ENCODE data around the gene VAX1. TPM values are rescaled to one million over a fixed set of nuclear protein-coding genes. Genes with fewer than 3 reads are reported as not detected.

The VAX1 gene
- total and polyA plus RNA-seq, 4 donors = not detected

DNA sequence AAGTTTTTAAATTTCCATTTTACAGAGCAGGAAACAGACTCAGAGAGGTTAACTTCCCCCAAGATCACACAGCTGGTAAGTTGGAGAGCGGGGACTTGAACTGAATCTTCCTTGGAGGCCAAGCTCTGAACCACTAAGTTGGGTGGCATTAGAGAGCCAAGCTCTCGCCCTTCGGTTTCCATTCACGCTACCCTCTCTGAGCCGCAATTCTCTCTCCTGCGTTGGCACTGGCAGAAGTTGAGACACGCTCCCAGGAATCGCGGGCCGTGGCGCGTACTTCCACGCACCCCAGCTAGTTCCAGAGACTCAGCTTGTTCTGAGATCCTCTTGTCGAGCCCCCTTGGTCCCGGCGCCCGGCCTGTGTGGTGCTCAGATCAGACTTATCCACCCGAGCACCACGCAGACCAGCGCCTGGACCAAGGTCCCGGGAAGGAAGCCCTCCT, 29.3 kb upstream of the VAX1 start:
- ATAC-seq (ENCODE audit: insufficient read depth, low FRiP score) (no peak), DNase-seq (no peak)

DNA sequence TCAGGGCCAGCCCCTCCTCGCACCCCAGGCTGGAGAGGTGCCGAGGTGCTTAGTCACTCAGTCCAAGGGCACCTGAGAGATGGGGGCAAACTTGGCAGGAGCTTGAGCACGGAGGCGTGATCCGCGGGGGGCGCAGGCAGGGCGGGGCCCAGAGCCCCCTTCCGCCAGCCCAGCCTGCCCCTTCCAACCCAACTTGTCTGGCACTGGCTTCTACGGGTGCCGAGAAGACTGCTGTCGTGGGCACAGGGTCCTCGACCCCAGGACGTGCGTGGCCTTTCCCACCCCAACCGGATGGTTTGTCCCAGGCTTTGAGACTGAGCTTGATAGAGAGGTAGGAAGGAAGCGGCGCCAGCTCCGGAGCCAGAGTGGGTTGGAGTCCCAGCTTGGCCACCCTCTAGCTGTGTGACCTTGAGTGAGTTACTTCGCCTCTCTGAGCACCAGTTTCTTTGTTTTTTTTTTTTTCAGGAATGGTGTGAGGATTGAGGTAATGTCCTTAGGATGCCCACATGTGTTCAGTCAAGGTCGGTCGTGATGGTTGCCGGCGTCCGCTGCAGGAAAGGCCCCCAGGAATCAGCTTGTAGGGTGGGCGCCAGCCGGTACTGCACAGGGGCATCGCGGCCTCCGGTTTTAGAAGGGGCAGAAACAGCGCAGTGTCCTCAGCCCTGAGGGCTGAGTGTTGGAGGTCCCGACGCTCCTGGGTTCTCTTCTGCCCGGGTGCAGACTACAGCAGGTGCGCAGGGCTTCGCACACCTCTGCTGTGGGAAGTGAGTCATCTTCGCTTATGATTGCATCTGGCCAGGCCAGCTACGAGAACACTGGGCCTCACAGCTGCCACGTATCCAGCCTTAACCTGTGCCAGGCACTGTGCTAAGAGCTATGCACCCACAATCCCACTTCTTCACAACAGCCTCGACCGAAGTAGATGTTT, 28.6 kb upstream of the VAX1 start:
- Histone ChIP-seq H3K4me3 (no peak overlapping the region), H3K27ac (ENCODE audit: low read depth in 1 of 2, low read length in 1 of 2) (no peak overlapping the region), H3K9me3 (ENCODE audit: control insufficient read depth in 4 of 4, insufficient read depth in 3 of 4, low read length in 3 of 4) (peaks cover 0 to 9% (median 0%) of the 10 kb centered on the region in 4 donors), H3K27me3 (ENCODE audit: control insufficient read depth in 3 of 3, insufficient read depth in 3 of 3, low read length in 2 of 3) (peaks cover 3 to 94% (median 87%) of the 10 kb centered on the region in 3 donors), H3K4me1 (ENCODE audit: control insufficient read depth in 5 of 5, insufficient read depth in 5 of 5, low read length in 5 of 5) (peaks cover 0 to 23% (median 4%) of the 10 kb centered on the region in 5 donors), H3K36me3 (ENCODE audit: control insufficient read depth in 4 of 4, insufficient read depth in 4 of 4, low read length in 4 of 4) (no peaks in the 10 kb centered on the region), H3K9ac (ENCODE audit: insufficient read depth in 1 of 2, low read length in 2 of 2) (no peak overlapping the region)
- DNase-seq (no peak), ATAC-seq (ENCODE audit: insufficient read depth, low FRiP score) (no peak)
- TF ChIP-seq, protein P1, sequence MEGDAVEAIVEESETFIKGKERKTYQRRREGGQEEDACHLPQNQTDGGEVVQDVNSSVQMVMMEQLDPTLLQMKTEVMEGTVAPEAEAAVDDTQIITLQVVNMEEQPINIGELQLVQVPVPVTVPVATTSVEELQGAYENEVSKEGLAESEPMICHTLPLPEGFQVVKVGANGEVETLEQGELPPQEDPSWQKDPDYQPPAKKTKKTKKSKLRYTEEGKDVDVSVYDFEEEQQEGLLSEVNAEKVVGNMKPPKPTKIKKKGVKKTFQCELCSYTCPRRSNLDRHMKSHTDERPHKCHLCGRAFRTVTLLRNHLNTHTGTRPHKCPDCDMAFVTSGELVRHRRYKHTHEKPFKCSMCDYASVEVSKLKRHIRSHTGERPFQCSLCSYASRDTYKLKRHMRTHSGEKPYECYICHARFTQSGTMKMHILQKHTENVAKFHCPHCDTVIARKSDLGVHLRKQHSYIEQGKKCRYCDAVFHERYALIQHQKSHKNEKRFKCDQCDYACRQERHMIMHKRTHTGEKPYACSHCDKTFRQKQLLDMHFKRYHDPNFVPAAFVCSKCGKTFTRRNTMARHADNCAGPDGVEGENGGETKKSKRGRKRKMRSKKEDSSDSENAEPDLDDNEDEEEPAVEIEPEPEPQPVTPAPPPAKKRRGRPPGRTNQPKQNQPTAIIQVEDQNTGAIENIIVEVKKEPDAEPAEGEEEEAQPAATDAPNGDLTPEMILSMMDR (IDR thresholded peaks at IDR 0.05; ENCODE audit: control extremely low read depth, extremely low read depth) = no peak
- WGBS, 2 donors = 11% methylated on average over 39 to 41 of the region's 41 CpGs

More for the DNA sequence above, 29.3 kb upstream of the VAX1 start:
- Histone ChIP-seq H3K4me1 (ENCODE audit: control insufficient read depth in 5 of 5, insufficient read depth in 5 of 5, low read length in 5 of 5) (peaks cover 0 to 23% (median 4%) of the 10 kb centered on the region in 5 donors), H3K4me3 (no peak overlapping the region), H3K27me3 (ENCODE audit: control insufficient read depth in 3 of 3, insufficient read depth in 3 of 3, low read length in 2 of 3) (peaks cover 3 to 94% (median 87%) of the 10 kb centered on the region in 3 donors), H3K9me3 (ENCODE audit: control insufficient read depth in 4 of 4, insufficient read depth in 3 of 4, low read length in 3 of 4) (peaks cover 0 to 9% (median 0%) of the 10 kb centered on the region in 4 donors), H3K36me3 (ENCODE audit: control insufficient read depth in 4 of 4, insufficient read depth in 4 of 4, low read length in 4 of 4) (no peaks in the 10 kb centered on the region), H3K9ac (ENCODE audit: insufficient read depth in 1 of 2, low read length in 2 of 2) (no peak overlapping the region), H3K27ac (ENCODE audit: low read depth in 1 of 2, low read length in 1 of 2) (no peak overlapping the region)
- TF ChIP-seq, protein P1 (IDR thresholded peaks at IDR 0.05; ENCODE audit: control extremely low read depth, extremely low read depth) = no peak
- 9 to 14% methylated on average over 21 of the region's 21 CpGs for WGBS, 2 donors

DNA sequence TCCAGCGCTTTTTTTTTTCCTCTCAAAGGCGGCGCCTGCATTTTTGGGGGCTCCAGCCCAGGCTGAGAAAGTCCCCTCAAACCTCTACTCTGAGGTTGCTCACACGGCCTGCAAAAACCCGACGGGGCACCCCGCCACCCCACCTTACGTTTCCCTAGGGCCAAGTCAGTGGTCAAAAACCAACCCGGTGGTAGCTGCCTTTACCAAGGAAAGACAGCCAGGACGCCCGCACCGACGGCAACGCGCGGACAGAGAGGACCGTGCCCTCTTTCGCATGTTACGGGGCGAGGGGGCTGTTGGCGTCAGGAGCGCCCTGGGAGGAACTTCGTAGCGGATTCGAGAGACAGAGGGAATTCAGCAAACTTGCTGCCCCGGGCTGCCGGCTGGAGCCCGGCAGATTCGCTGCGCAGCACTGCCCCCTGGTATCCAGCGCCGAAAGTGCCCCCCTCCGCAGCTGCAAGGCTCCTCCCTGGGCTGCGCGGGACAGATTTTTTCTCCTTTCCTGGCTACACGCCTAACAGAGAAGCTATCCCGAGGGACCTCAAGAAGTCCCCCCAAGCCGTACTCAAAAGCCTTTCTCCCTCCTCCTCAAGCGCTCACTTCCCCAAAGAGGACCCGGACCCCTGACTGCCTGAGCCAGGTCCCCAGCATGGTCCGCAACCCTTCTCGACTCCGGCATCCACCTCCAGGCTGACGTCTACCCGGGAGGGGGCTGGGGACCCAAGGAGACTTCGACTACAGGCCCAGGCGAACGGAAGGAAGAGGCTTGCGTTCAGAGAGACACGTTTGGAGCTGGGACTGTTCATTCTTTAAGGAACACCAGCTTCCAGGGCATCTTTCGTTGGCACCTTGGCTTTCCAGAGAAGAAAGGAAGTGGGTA, 27.7 kb upstream of the VAX1 start:
- peak; percentile 53 to 69 (median 62) for DNase-seq
- TF ChIP-seq, protein P1 (IDR thresholded peaks at IDR 0.05; ENCODE audit: control extremely low read depth, extremely low read depth) = no peak
- H3K9ac ChIP-seq (ENCODE audit: insufficient read depth in 1 of 2, low read length in 2 of 2) = no peak overlapping the region
- peaks cover 3 to 94% (median 87%) of the 10 kb centered on the region in 3 donors for H3K27me3 ChIP-seq (ENCODE audit: control insufficient read depth in 3 of 3, insufficient read depth in 3 of 3, low read length in 2 of 3)
- no peak for ATAC-seq (ENCODE audit: insufficient read depth, low FRiP score)
- no peak overlapping the region for H3K27ac ChIP-seq (ENCODE audit: low read depth in 1 of 2, low read length in 1 of 2)
- H3K4me3 ChIP-seq = no peak overlapping the region
- H3K4me1 ChIP-seq (ENCODE audit: control insufficient read depth in 5 of 5, insufficient read depth in 5 of 5, low read length in 5 of 5) = peaks cover 0 to 23% (median 4%) of the 10 kb centered on the region in 5 donors
- peaks cover 0 to 9% (median 0%) of the 10 kb centered on the region in 4 donors for H3K9me3 ChIP-seq (ENCODE audit: control insufficient read depth in 4 of 4, insufficient read depth in 3 of 4, low read length in 3 of 4)
- H3K36me3 ChIP-seq (ENCODE audit: control insufficient read depth in 4 of 4, insufficient read depth in 4 of 4, low read length in 4 of 4) = no peaks in the 10 kb centered on the region
- 3% methylated on average over 49 to 51 of the region's 51 CpGs for WGBS, 2 donors
